ENCODE results near the gene CSNK1G1.
"Not testable (repeated sequence)": the region's sequence is repeated elsewhere in the genome, so short reads cannot be mapped to it uniquely, and the experiment has no call there.

The CSNK1G1 gene

GRCh38 chr15:64235552-64235951 lies 120.4 kb downstream of the CSNK1G1 start:
- DNase-seq, result no peak

- DNase-seq, result no peak
Observed at GRCh38 chr15:64233299-64233698, 122.7 kb downstream of the CSNK1G1 start.

- DNase-seq, result no peak
Observed at GRCh38 chr15:64232400-64232799, 123.6 kb downstream of the CSNK1G1 start.

- no peak for DNase-seq
Observed at GRCh38 chr15:64229129-64229724, 126.7 kb downstream of the CSNK1G1 start.

GRCh38 chr15:64225804-64226203 lies 130.2 kb downstream of the CSNK1G1 start:
- DNase-seq, result no peak

- DNase-seq, result no peak
Observed at GRCh38 chr15:64224511-64224910, 131.5 kb downstream of the CSNK1G1 start.

- no peak for DNase-seq
Observed at GRCh38 chr15:64223882-64224281, 132.1 kb downstream of the CSNK1G1 start.

GRCh38 chr15:64222573-64223366 lies 133.2 kb downstream of the CSNK1G1 start:
- no peak for DNase-seq

- DNase-seq, result not testable (repeated sequence)
Observed at GRCh38 chr15:64221911-64222310, 134.1 kb downstream of the CSNK1G1 start.

GRCh38 chr15:64217429-64217750 lies 138.6 kb downstream of the CSNK1G1 start:
- DNase-seq, result not testable (repeated sequence)

GRCh38 chr15:64216730-64217428 lies 139.1 kb downstream of the CSNK1G1 start:
- no peak for DNase-seq

GRCh38 chr15:64216196-64216595 lies 139.8 kb downstream of the CSNK1G1 start:
- DNase-seq, result no peak

- no peak for DNase-seq
Observed at GRCh38 chr15:64213646-64214045, 142.3 kb downstream of the CSNK1G1 start.

- no peak for DNase-seq
Observed at GRCh38 chr15:64211696-64212095, 144.3 kb downstream of the CSNK1G1 start.

GRCh38 chr15:64210371-64210770 lies 145.6 kb downstream of the CSNK1G1 start:
- DNase-seq, result no peak

- no peak for DNase-seq
Observed at GRCh38 chr15:64209680-64210334, 146.2 kb downstream of the CSNK1G1 start.

- DNase-seq, result no peak
Observed at GRCh38 chr15:64205202-64205601, 150.8 kb downstream of the CSNK1G1 start.

- no peak for DNase-seq
Observed at GRCh38 chr15:64197425-64197824, 158.5 kb downstream of the CSNK1G1 start.

GRCh38 chr15:64193971-64194370 lies 162.0 kb downstream of the CSNK1G1 start:
- DNase-seq, result no peak

GRCh38 chr15:64191971-64192830 lies 163.8 kb downstream of the CSNK1G1 start:
- DNase-seq, result no peak

- no peak for DNase-seq
Observed at GRCh38 chr15:64187396-64188191, 168.4 kb downstream of the CSNK1G1 start.

Data from activated gamma-delta T cell (primary cell).